Activated effector memory CD4-positive, alpha-beta T cell treated with anti-CD3 and anti-CD28 coated beads, Interleukin-2, amount 50 U/mL, for 16 hours (primary cell): ENCODE results near the gene BICDL1.
A peak's percentile ranks its signal among the peaks of the same experiment; 100 is the strongest.

Experiments
- DNase-seq: peaks from one replicate; pipeline ENCODE4 v3.0.0-alpha.2; 2020

The BICDL1 gene

DNA sequence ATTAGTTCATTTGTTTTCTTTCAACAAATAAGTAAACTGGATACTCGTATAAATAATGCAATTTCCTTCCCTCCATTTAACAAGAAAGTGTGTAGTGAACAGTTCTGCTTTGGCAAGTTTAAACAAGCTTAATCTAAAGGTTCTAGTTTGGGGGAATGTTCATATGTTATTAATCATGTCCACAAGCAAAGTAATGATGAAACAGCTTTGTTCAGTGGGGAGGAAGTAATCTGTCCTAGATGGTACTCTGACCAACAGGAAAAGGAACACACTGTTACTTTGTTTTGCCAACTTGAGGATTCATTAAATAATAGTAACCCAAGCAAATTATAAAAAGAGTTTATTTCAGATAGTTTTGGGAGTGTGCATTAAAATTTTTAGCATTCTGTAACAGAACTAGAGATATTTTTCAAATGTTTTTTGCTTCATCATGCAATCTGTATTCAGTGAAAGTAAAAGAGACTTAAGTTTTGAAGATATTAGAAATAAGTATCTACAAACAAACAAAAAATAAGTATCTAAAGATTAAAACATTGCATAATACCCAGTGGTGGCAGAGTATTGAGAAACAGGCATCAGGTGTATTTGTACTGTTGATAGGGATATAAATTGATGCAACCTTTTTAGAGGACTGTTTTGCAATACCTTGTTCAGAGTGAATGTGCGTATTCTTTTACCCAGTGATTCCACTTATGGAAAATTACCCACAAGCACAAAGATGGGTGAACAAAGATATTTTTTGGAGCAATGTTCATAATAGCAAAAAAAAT lies 66.4 kb downstream of the BICDL1 start:
- DNase-seq, result no peak

- no peak for DNase-seq
Observed at GRCh38 chr12:120056739-120057138, 67.7 kb downstream of the BICDL1 start.

GRCh38 chr12:120060196-120060595 lies 71.2 kb downstream of the BICDL1 start:
- no peak for DNase-seq

GRCh38 chr12:120060717-120061116 lies 71.7 kb downstream of the BICDL1 start:
- no peak for DNase-seq

DNA sequence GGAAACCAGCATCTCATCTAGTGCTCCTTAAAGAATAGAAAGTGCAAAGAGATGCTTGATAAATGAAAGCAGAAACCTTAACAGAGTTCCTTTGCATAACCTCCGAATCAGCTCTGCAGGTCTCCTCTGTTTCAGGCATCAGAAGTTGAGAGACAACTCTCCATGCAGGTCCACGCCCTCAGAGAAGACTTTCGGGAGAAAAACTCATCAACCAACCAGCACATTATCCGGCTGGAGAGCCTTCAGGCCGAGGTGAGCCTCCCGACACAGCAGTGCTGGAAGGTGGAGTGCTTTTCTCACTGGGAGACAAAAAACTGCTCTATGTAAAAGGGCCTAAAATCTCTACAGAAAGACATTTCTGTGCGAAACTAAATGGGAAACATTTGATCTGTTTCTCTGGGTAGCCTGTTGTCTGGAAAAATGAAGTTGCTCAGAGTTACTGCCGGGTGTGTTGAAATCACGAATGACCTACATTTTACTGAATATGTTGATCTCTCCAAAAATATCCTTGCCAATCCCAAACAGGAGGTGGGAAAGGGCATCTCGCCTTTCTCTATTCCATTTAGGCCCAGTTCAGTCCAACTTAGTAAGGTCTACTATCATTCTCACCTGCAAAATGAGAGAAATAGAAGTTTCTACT lies 72.7 kb downstream of the BICDL1 start:
- no peak for DNase-seq

DNA sequence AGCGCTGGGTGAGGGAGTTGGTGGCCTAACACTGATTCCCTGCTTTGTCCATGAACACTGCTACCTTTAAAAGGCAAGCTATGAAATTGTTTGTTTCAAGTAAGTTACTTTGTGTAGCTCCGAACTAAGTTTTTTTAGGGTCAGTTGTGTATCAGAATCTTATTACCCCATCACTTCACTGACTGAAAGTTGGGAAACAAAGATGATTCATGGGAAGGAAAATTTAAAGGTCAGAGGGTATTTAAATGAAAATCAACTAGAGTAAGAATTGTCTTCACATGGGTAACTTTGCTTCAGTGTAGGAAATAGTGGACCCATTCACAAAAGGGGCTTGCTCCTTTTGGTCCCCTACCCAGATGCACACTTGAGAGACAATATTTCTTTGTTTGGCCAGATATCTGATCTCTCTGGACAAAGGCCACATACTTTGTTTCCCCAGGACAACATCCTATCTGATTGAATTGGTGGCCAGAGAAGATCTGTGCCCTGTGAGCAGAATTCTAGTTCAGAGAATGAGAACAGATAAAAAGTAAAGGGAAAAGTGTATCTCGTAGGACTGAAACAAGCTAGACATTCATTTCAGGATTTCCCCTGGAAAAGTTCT lies 74.0 kb downstream of the BICDL1 start:
- DNase-seq, result no peak

GRCh38 chr12:120064054-120064940 lies 75.3 kb downstream of the BICDL1 start:
- no peak for DNase-seq

GRCh38 chr12:120065472-120065871 lies 76.4 kb downstream of the BICDL1 start:
- DNase-seq, result no peak

- DNase-seq, result no peak
Observed at GRCh38 chr12:120066341-120066740, 77.3 kb downstream of the BICDL1 start.

GRCh38 chr12:120067084-120067869 lies 78.2 kb downstream of the BICDL1 start:
- DNase-seq, result no peak

GRCh38 chr12:120067901-120068300 lies 78.9 kb downstream of the BICDL1 start:
- no peak for DNase-seq

DNA sequence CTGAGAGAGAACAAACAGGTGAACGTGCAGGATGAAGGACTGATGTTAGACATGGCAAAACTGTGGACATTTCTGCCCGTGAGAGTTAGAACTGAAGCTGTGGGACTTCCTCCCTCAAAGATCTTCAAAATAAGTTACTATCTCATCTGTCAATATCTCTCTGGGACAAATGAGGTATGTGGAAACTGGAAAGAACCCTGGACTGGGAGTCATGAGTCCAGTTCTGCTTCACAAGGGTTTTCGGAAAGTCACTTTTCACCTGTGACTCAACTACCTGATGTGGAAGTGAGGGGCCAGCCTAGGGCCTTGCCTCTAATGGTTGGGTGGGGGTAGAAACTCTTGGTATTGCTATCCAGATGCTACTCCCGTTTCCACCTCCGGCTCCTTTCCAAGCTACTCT lies 80.2 kb downstream of the BICDL1 start:
- DNase-seq, result no peak

GRCh38 chr12:120071493-120072020 lies 82.5 kb downstream of the BICDL1 start:
- no peak for DNase-seq

- DNase-seq, result no peak
Observed at GRCh38 chr12:120072472-120073249, 83.6 kb downstream of the BICDL1 start.

- no peak for DNase-seq
Observed at GRCh38 chr12:120075034-120075616, 86.1 kb downstream of the BICDL1 start.

- DNase-seq, result no peak
Observed at GRCh38 chr12:120076651-120077050, 87.6 kb downstream of the BICDL1 start.

DNA sequence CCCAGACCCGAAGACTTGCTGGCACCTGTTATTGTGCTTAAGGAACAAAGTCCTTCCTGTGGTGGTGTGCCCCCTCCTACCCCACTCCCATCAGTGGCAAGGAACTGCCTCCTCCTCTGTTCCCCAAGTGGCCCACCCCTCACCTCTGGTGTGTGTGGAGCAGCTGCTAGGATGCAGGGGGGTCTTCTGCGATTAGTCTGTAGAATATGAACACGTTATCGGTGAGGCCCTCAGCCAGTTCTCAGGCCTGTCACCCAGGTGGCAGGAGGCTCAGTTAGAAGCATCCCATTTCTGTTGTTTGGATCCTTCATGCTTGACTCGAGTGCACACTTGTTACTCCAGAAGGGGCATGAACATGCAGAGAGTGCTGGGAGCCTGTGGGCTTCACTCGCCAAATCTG lies 88.2 kb downstream of the BICDL1 start:
- DNase-seq, result peak; percentile 51

- peak; percentile 61 for DNase-seq
Observed at GRCh38 chr12:120078868-120079267, 89.8 kb downstream of the BICDL1 start.

DNA sequence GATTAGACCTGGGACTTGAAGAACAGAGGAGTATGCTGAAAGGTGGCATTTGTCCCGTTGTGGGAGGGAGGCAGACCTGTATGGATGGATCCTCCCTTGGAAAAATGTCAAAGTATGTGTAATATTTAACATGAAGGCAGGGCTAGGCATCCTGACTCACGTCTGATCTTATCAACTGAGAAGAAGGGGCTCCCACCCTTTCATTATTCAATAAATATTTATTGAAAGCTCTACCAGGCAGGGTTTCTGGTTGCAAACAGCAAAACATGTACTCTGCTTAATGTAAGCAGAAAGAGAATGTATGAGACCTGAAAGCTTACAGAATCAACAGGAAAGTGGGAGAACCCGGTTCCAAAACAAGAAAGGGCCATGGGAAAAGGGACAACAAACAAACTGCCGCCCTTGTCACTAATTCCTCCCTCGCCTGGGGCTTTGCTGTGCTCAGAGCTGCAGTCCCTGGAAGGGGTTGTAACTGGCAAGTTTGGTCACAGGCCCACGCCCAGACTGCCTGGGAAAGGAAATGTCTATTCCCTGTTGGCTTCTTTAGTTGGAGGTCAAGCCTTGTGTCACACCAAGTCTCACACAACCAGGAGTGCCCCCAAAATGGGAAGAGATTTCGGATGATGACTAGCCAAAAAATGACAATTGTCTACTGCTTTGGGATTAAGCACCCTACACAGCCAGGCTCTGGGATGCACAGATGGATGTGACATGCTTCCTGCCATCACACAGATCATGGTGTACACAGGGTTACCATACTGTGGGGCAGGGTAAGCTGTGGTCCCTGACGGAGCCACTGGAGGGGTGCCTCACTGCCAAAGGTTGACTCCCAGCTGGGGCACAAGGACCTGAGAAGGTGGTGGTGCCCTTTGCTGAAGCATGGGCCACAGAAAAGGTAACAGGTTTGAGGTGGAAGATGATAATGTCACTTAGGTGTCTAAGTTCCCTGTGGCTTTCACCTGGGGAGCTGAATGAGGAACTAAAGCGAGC lies 90.7 kb downstream of the BICDL1 start:
- peak; percentile 48 for DNase-seq

- no peak for DNase-seq
Observed at GRCh38 chr12:120081641-120082040, 92.6 kb downstream of the BICDL1 start.
